K562 (cell line): Measurements from ENCODE around the gene YKT6. TPM values are rescaled to one million over a fixed set of nuclear protein-coding genes. Genes with fewer than 3 reads are reported as not detected.

Experiments used
- ATAC-seq: fragments of 200-7000 bp; cut with Tn5 transposase; 3 replicates; pipeline ENCODE4 v1.9.1; 2020; ENCODE audit warnings: moderate library complexity
- BruUV-seq: library from RNA; stranded (reverse); fragments of 400-500 nt; replicated peaks from 2 replicates; lab custom pipeline; 2021; lab: Mats Ljungman, UMichigan
- CTCF ChIA-PET: fragments of 300-600 bp; formaldehyde crosslinking; extraction: SDS; loops from one replicate; lab custom pipeline; 2021; ENCODE audit warnings: low intra/inter-chr PET ratio; lab: Yijun Ruan, JAX
- POLR2A ChIA-PET: fragments of 300-600, 350-650 bp; sonication (Branson Sonifier 250); formaldehyde crosslinking; extraction: SDS; loops from one replicate; lab custom pipeline; 2021; ENCODE audit warnings: antibody characterized with exemption, inconsistent platforms; lab: Yijun Ruan, JAX
- DNase-seq, 4 experiments: peaks; one replicate each; pipeline versions ENCODE4 v3.0.0 to v3.0.0-alpha.2; 2011 to 2018; ENCODE audit warnings: low spot score in 3 of 4, mixed read lengths in 3 of 4; ENCODE audit errors: extremely low read depth in 1 of 4
- FAIRE-seq: peaks from 2 replicates; lab custom pipeline; 2011; peaks lifted over from hg19 to GRCh38; lab: Jason Lieb, UNC
- H2AFZ ChIP-seq: 2 replicates; pipeline ENCODE4 v1.6.0; 2011; ENCODE audit warnings: low read depth, low read length, control low read depth, inconsistent platforms
- H3K27ac ChIP-seq: fragments of 200-600 bp; 3 replicates; pipeline ENCODE4 v1.8.0; 2011; ENCODE audit warnings: low read depth, mild to moderate bottlenecking, control low read depth, inconsistent platforms, low read length, moderate library complexity, mixed read lengths; ENCODE audit errors: extremely low read depth
- H3K27me3 ChIP-seq, 2 experiments: fragments of 300-600 bp in 1 of 2; 2 replicates in 1 of 2; 3 replicates in 1 of 2; pipeline versions ENCODE4 v1.6.0 to v1.8.0; 2011; ENCODE audit warnings: inconsistent platforms in 2 of 2, low read length in 2 of 2, mild to moderate bottlenecking in 1 of 2, mixed read lengths in 1 of 2, moderate library complexity in 1 of 2; ENCODE audit not compliant: control insufficient read depth in 2 of 2, insufficient read depth in 2 of 2
- H3K36me3 ChIP-seq: fragments of 300-600 bp; 3 replicates; pipeline ENCODE4 v1.8.0; 2011; ENCODE audit warnings: mild to moderate bottlenecking, low read length, inconsistent platforms; ENCODE audit not compliant: control insufficient read depth, insufficient read depth
- H3K4me1 ChIP-seq, 2 experiments: fragments of 200-600 bp in 1 of 2; replicated peaks in 1 of 2; 2 replicates in 1 of 2; 3 replicates in 1 of 2; pipeline versions ENCODE4 v1.5.1 to v1.8.0; 2011; ENCODE audit warnings: inconsistent platforms in 2 of 2, low read length in 2 of 2, mild to moderate bottlenecking in 1 of 2, mixed read lengths in 1 of 2, moderate library complexity in 1 of 2; ENCODE audit not compliant: control insufficient read depth in 2 of 2, insufficient read depth in 2 of 2
- H3K4me2 ChIP-seq: 2 replicates; pipeline ENCODE4 v1.6.1; 2011; ENCODE audit warnings: low read length, control low read depth, inconsistent platforms, mixed read lengths; ENCODE audit not compliant: insufficient read depth
- H3K4me3 ChIP-seq: fragments of 200-600 bp; sonication (generic), shearing (Covaris generic); 2 replicates; pipeline ENCODE4 v1.5.1; 2016; ENCODE audit warnings: control low read depth, inconsistent platforms
- H3K79me2 ChIP-seq: fragments of 200-600 bp; 3 replicates; pipeline ENCODE4 v1.8.0; 2011; ENCODE audit warnings: low read length, inconsistent platforms; ENCODE audit not compliant: control insufficient read depth, insufficient read depth
- H3K9ac ChIP-seq, 2 experiments: 2 replicates each; pipeline versions ENCODE4 v1.6.0 to v1.6.1; 2011; ENCODE audit warnings: low read depth in 2 of 2, low read length in 2 of 2, control low read depth in 1 of 2, inconsistent platforms in 1 of 2, mild to moderate bottlenecking in 1 of 2, mixed read lengths in 1 of 2; ENCODE audit not compliant: insufficient read depth in 1 of 2
- H3K9me1 ChIP-seq: one replicate; pipeline ENCODE4 v1.6.0; 2011; ENCODE audit warnings: inconsistent platforms, mild to moderate bottlenecking, low read length, moderate library complexity; ENCODE audit not compliant: control insufficient read depth, insufficient read depth
- H3K9me3 ChIP-seq: replicated peaks from 2 replicates; pipeline ENCODE4 v1.5.1; 2011; ENCODE audit warnings: low read depth, low read length, inconsistent platforms; ENCODE audit not compliant: control insufficient read depth, insufficient read depth
- H4K20me1 ChIP-seq: replicated peaks from 2 replicates; pipeline ENCODE4 v1.6.1; 2011; ENCODE audit warnings: low read length, inconsistent platforms, mixed read lengths; ENCODE audit not compliant: control insufficient read depth, insufficient read depth
- BCLAF1 ChIP-seq, 2 experiments: fragments of 450-650 bp in 1 of 2; IDR thresholded peaks; 2 replicates each; pipeline ENCODE4 v1.6.1; 2011 to 2017; ENCODE audit warnings: low read depth in 2 of 2, antibody characterized with exemption in 1 of 2, borderline replicate concordance in 1 of 2, low read length in 1 of 2, mild to moderate bottlenecking in 1 of 2, mixed read lengths in 1 of 2; ENCODE audit not compliant: control insufficient read depth in 1 of 2
- CREM ChIP-seq: IDR thresholded peaks from 2 replicates; pipeline ENCODE4 v1.6.1; 2014; ENCODE audit warnings: antibody characterized with exemption, low read depth
- CTCF ChIP-seq, 3 experiments: IDR thresholded peaks in 2 of 3; conservative IDR thresholded peaks in 1 of 3; 2 replicates each; pipeline ENCODE4 v1.5.1; 2011 to 2012; ENCODE audit warnings: low read length in 3 of 3, mild to moderate bottlenecking in 3 of 3, control low read depth in 2 of 3, improper control_type of control experiment in 1 of 3, inconsistent platforms in 1 of 3, low read depth in 1 of 3, mixed read lengths in 1 of 3, moderate library complexity in 1 of 3; ENCODE audit not compliant: insufficient read depth in 2 of 3
- E2F6 ChIP-seq, 2 experiments: IDR thresholded peaks; 2 replicates each; pipeline ENCODE4 v1.6.1; 2011; ENCODE audit warnings: borderline replicate concordance in 1 of 2, control low read depth in 1 of 2, low read depth in 1 of 2, low read length in 1 of 2, mild to moderate bottlenecking in 1 of 2, mixed read lengths in 1 of 2, moderate library complexity in 1 of 2; ENCODE audit not compliant: insufficient read depth in 1 of 2, insufficient read length in 1 of 2, poor library complexity in 1 of 2, severe bottlenecking in 1 of 2; ENCODE audit errors: extremely low read depth in 1 of 2
- SFPQ ChIP-seq: fragments of 200-400 bp; formaldehyde crosslinking; IDR thresholded peaks from 2 replicates; pipeline ENCODE4 v1.6.1; 2017; ENCODE audit warnings: mild to moderate bottlenecking, low read depth, low read length, moderate library complexity
- TRIM24 ChIP-seq, 2 experiments: fragments of 450-650 bp; IDR thresholded peaks; 2 replicates each; pipeline ENCODE4 v1.6.1; 2016
- UBTF ChIP-seq, 2 experiments: IDR thresholded peaks; 2 replicates each; pipeline ENCODE4 v1.6.1; 2012; ENCODE audit warnings: improper control_type of control experiment in 2 of 2, low read depth in 2 of 2, low read length in 2 of 2, borderline replicate concordance in 1 of 2
- XRCC5 ChIP-seq: fragments of 200-400 bp; formaldehyde crosslinking; IDR thresholded peaks from 2 replicates; pipeline ENCODE4 v1.6.1; 2017; ENCODE audit warnings: low read depth, mild to moderate bottlenecking, low read length
- YBX1 ChIP-seq: fragments of 450-650 bp; IDR thresholded peaks from 2 replicates; pipeline ENCODE4 v1.7.1; 2016; ENCODE audit warnings: mild to moderate bottlenecking
- ZNF134 ChIP-seq: fragments of 250-450 bp; sonication (Bioruptor Pico); conservative IDR thresholded peaks from 2 replicates; pipeline ENCODE4 v1.4.0; 2020
- WGBS: fragments of 100-300 bp; shearing (Covaris generic); methylation state at CpG from one replicate; pipeline ENCODE4 v1.1.6; 2016; ENCODE audit warnings: low coverage, mixed read lengths; ENCODE audit not compliant: insufficient coverage; ENCODE audit errors: missing lambda C conversion rate; 5-methylcytosine and 5-hydroxymethylcytosine counted together
- in situ Hi-C: fragments of 300-500 bp; cut with MboI; formaldehyde crosslinking; loops from 4 replicates; pipeline ENCODE4 v1.15.0; 2018; ENCODE audit warnings: inconsistent platforms, mixed read lengths
- intact Hi-C: fragments of 100-400 bp; cut with micrococcal nuclease; formaldehyde crosslinking; loops from 2 replicates; pipeline ENCODE4 v1.14.2; 2022
- polyA plus RNA-seq, 8 experiments: library from polyadenylated mRNA; depleted of rRNA in 4 of 8; stranded (reverse) in 5 of 8; unstranded in 3 of 8; fragments of >200 nt; fragmentation: Nextera tagmentation in 2 of 8; fragmentation: Illumina TruSeq in 1 of 8; extraction: Ambion mirVana in 2 of 8; extraction: Trizol in 1 of 8; gene quantifications; 2 replicates each; pipeline versions ENCODE4 v1.2.1 to v1.2.3, GENCODE V29; 2011 to 2014; ENCODE audit warnings: inconsistent platforms in 1 of 8, missing spikeins in 1 of 8
- total RNA-seq, 7 experiments: library from RNA; depleted of rRNA in 6 of 7; stranded (reverse); fragments of >200 nt in 6 of 7; fragmentation: Illumina TruSeq in 2 of 7; extraction: Trizol in 2 of 7; gene quantifications; 2 replicates each; pipeline versions ENCODE4 v1.2.1 to v1.2.3, GENCODE V29; 2011 to 2021; ENCODE audit warnings: low replicate concordance in 1 of 7

YKT6 gene
- total and polyA plus RNA-seq, 9 of the 15 experiments (the other 6 are each of a cell fraction or from before 2014, with no cell fraction given): 1.6 to 90.6 (median 75.1) TPM

GRCh38 chr7:44251881-44252280 lies 51.1 kb downstream of the YKT6 start:
- no peaks in the 10 kb centered on the region for H3K79me2 ChIP-seq
- no peaks in the 10 kb centered on the region for H3K36me3 ChIP-seq
- BruUV-seq: no TSS peak
- peaks cover 5% of the 10 kb centered on the region; the same call in 1 of the 2 replicates for H4K20me1 ChIP-seq
- H3K4me2 ChIP-seq: no peak overlapping the region
- POLR2A ChIA-PET: no interaction called here
- FAIRE-seq (no peak), ATAC-seq (no peak), DNase-seq (no peak)
- no peaks in the 10 kb centered on the region for H3K9me3 ChIP-seq
- H2AFZ ChIP-seq: no peak overlapping the region
- CTCF ChIA-PET: no interaction called here
- intact Hi-C loops: no loop called here
- H3K27ac ChIP-seq: no peak overlapping the region
- 4% methylated on average over 12 of the region's 12 CpGs for WGBS
- H3K9ac ChIP-seq: no peak overlapping the region
- in situ Hi-C loops: no loop called here
- no peak overlapping the region for H3K4me3 ChIP-seq
- peaks cover under 1 to 12% of the 10 kb centered on the region in 2 experiments; a peak in 3 of 5 replicates for H3K4me1 ChIP-seq
- H3K9me1 ChIP-seq: peaks cover 4% of the 10 kb centered on the region
- peaks cover 7 to 27% of the 10 kb centered on the region in 2 experiments; a peak in 4 of 5 replicates for H3K27me3 ChIP-seq
- TF ChIP-seq CREM: no peak
- no peak for TF ChIP-seq SFPQ
- TF ChIP-seq XRCC5: no peak
- TF ChIP-seq TRIM24 (IDR thresholded peaks at IDR 0.05): no peak
- peak in 2 of 3 experiments; percentile 9 to 42; a peak in 3 of 6 replicates for TF ChIP-seq CTCF (IDR thresholded peaks at IDR 0.05 in 2 of 3, conservative IDR thresholded peaks at IDR 0.05 in 1 of 3; ENCODE audit: insufficient read depth in 2 of 3, low read depth in 1 of 3, low read length in 3 of 3)
- no peak for TF ChIP-seq ZNF134 (CRISPR knock-in tag)
- TF ChIP-seq UBTF (IDR thresholded peaks at IDR 0.05; ENCODE audit: borderline replicate concordance in 1 of 2, low read depth in 2 of 2, low read length in 2 of 2): no peak
- TF ChIP-seq E2F6 (IDR thresholded peaks at IDR 0.05; ENCODE audit: borderline replicate concordance in 1 of 2, extremely low read depth in 1 of 2, insufficient read depth in 1 of 2, insufficient read length in 1 of 2, low read depth in 1 of 2, low read length in 1 of 2, poor library complexity in 1 of 2, severe bottlenecking in 1 of 2): no peak
- no peak for TF ChIP-seq YBX1
- TF ChIP-seq BCLAF1 (IDR thresholded peaks at IDR 0.05; ENCODE audit: borderline replicate concordance in 1 of 2, control insufficient read depth in 1 of 2, low read depth in 2 of 2, low read length in 1 of 2): no peak
